OCI-LY1 (cell line): ENCODE data around the gene PRSS2.

ENCODE experiments used
- H2AFZ ChIP-seq: fragments of 200-600 bp; sonication (generic), shearing (Covaris generic); 2 replicates; pipeline ENCODE4 v1.6.0; 2014; ENCODE audit warnings: antibody characterized with exemption, mild to moderate bottlenecking, low read length
- H3F3A ChIP-seq: fragments of 200-600 bp; sonication (generic), shearing (Covaris generic); 2 replicates; pipeline ENCODE4 v1.6.0; 2014; ENCODE audit warnings: mild to moderate bottlenecking, antibody characterized with exemption, low read length, moderate library complexity; ENCODE audit not compliant: insufficient read depth
- H3K27ac ChIP-seq: fragments of 200-600 bp; sonication (generic); 2 replicates; pipeline ENCODE4 v1.5.1; 2014; ENCODE audit warnings: low read length, mixed run types, mild to moderate bottlenecking, low read depth; ENCODE audit not compliant: poor library complexity, severe bottlenecking
- H3K27me3 ChIP-seq: fragments of 200-600 bp; sonication (generic); 2 replicates; pipeline ENCODE4 v1.6.0; 2014; ENCODE audit warnings: antibody characterized with exemption, mild to moderate bottlenecking, low read length, moderate library complexity; ENCODE audit not compliant: insufficient read depth
- H3K36me3 ChIP-seq: fragments of 200-600 bp; sonication (generic); 2 replicates; pipeline ENCODE4 v1.6.1; 2014; ENCODE audit warnings: mild to moderate bottlenecking, antibody characterized with exemption, low read length, moderate library complexity, mixed read lengths; ENCODE audit not compliant: insufficient read depth
- H3K4me1 ChIP-seq: fragments of 200-600 bp; sonication (generic); 2 replicates; pipeline ENCODE4 v1.5.1; 2014; ENCODE audit warnings: mild to moderate bottlenecking, low read length, moderate library complexity; ENCODE audit not compliant: insufficient read depth, severe bottlenecking
- H3K4me2 ChIP-seq: fragments of 200-600 bp; sonication (generic), shearing (Covaris generic); 2 replicates; pipeline ENCODE4 v1.6.1; 2014; ENCODE audit warnings: low read length
- H3K4me3 ChIP-seq: fragments of 200-600 bp; sonication (generic); 2 replicates; pipeline ENCODE4 v1.5.1; 2014; ENCODE audit warnings: low read length, low read depth, mild to moderate bottlenecking, mixed read lengths; ENCODE audit not compliant: poor library complexity, severe bottlenecking
- H3K79me2 ChIP-seq: fragments of 200-600 bp; shearing (Covaris generic); 2 replicates; pipeline ENCODE4 v1.6.1; 2016; ENCODE audit warnings: mixed run types, low read length, mixed read lengths; ENCODE audit not compliant: insufficient read depth
- H3K9ac ChIP-seq: fragments of 200-600 bp; sonication (generic), shearing (Covaris generic); 2 replicates; pipeline ENCODE4 v1.6.1; 2014; ENCODE audit warnings: mild to moderate bottlenecking, low read length, mixed read lengths
- H3K9me2 ChIP-seq: fragments of 200-600 bp; sonication (generic), shearing (Covaris generic); 2 replicates; pipeline ENCODE4 v1.6.1; 2014; ENCODE audit warnings: low read depth, mild to moderate bottlenecking, low read length, mixed read lengths
- H3K9me3 ChIP-seq: fragments of 200-600 bp; shearing (Covaris generic); 2 replicates; pipeline ENCODE4 v1.6.1; 2014; ENCODE audit warnings: low read length, mixed read lengths
- H4K20me1 ChIP-seq: fragments of 200-600 bp; sonication (generic), shearing (Covaris generic); 2 replicates; pipeline ENCODE4 v1.6.0; 2016; ENCODE audit warnings: mild to moderate bottlenecking, low read length; ENCODE audit not compliant: insufficient read depth
- CTCF ChIP-seq: fragments of 200-600 bp; sonication (generic), shearing (Covaris generic); IDR thresholded peaks from 2 replicates; pipeline ENCODE4 v1.5.1; 2017; ENCODE audit warnings: mild to moderate bottlenecking, antibody characterized with exemption, low read length, moderate library complexity, mixed read lengths
- EZH2 ChIP-seq: fragments of 200-600 bp; sonication (generic), shearing (Covaris generic); IDR thresholded peaks from 2 replicates; pipeline ENCODE4 v1.8.0; 2017; ENCODE audit warnings: borderline replicate concordance, mixed run types, mild to moderate bottlenecking, antibody characterized with exemption, low read length, moderate library complexity, mixed read lengths

The PRSS2 gene

DNA sequence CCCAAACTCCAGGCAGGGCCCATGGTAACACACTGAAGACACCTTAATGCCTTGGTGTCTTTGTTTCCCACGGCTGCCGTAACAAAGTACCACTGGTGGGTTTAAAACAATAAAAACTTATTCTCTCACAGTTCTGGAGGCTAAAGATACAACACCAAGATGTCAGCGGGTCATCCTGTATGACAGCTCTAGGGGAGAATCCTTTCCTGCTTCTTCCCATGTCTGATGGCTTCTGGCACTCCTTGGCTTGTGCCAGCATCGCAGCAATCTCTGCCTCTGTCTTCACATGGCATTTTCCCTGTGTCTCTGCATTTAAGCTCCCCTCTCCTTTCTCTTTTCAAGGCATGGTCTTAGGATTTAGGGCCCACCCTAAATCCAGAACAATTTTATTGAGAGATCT lies 33.1 kb downstream of the PRSS2 start:
- Histone ChIP-seq H3K79me2 (no peaks in the 10 kb centered on the region), H3F3A (0 out of 2 replicates have a peak, but pooled peaks cover 6% of the 10 kb centered on the region), H3K4me1 (peaks cover 57% of the 10 kb centered on the region), H3K9me2 (no peaks in the 10 kb centered on the region), H3K27me3 (no peaks in the 10 kb centered on the region), H3K27ac (peak overlapping the region; percentile 99), H3K9me3 (no peaks in the 10 kb centered on the region), H2AFZ (no peak overlapping the region), H4K20me1 (no peaks in the 10 kb centered on the region), H3K36me3 (peaks cover 11% of the 10 kb centered on the region; the same call in 1 of the 2 replicates), H3K9ac (no peak overlapping the region), H3K4me3 (no peak overlapping the region), H3K4me2 (no peak overlapping the region)
- no peak for TF ChIP-seq CTCF
- no peak for TF ChIP-seq EZH2

- peak overlapping the region; percentile 99 for H3K27ac ChIP-seq
- peaks cover 11% of the 10 kb centered on the region; the same call in 1 of the 2 replicates for H3K36me3 ChIP-seq
- H3K9ac ChIP-seq = no peak overlapping the region
- H2AFZ ChIP-seq = no peak overlapping the region
- H3K4me3 ChIP-seq = no peak overlapping the region
- no peak overlapping the region for H3K4me2 ChIP-seq
- no peak for TF ChIP-seq EZH2
- no peak for TF ChIP-seq CTCF
- H3K4me1 ChIP-seq = peaks cover 57% of the 10 kb centered on the region
- 0 out of 2 replicates have a peak, but pooled peaks cover 6% of the 10 kb centered on the region for H3F3A ChIP-seq
- no peaks in the 10 kb centered on the region for H3K9me3 ChIP-seq
- H4K20me1 ChIP-seq = no peaks in the 10 kb centered on the region
- H3K9me2 ChIP-seq = no peaks in the 10 kb centered on the region
- no peaks in the 10 kb centered on the region for H3K79me2 ChIP-seq
- H3K27me3 ChIP-seq = no peaks in the 10 kb centered on the region
Measured at GRCh38 chr7:142804728-142805207, 34.0 kb downstream of the PRSS2 start.

DNA sequence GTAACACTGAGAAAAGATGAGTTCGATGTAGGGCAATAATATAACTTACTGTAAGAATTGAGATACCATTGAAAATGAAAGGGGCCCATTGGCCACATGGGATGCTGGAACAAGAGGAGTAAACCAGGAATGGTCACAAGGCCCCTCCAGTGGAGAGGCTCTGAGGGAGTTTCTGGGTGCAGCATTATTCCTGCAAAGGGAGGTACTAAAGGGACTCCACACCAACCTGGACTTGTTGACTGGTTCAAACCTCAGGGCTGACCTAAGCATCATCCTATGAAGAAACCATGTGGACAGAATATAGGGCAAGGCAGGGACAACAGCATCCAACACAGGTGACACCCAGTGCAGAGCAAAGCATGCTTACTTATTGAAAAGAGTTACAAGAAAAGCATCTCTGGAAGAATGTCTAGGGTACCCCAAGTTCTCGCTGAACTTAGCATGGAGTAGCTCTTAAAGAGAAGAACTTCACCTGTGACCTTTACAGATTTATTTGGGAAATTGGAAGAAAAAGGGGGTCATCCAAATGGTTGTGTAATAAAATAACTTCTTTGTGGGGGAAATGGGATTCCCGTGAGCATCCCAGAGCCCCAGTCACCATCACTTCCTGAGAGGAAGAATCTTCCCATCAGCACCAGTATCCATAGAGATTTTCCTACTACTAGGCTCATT lies 34.7 kb downstream of the PRSS2 start:
- Histone ChIP-seq H3F3A (0 out of 2 replicates have a peak, but pooled peaks cover 6% of the 10 kb centered on the region), H2AFZ (no peak overlapping the region), H3K36me3 (peaks cover 11% of the 10 kb centered on the region; the same call in 1 of the 2 replicates), H3K79me2 (no peaks in the 10 kb centered on the region), H3K4me1 (peaks cover 64% of the 10 kb centered on the region), H3K27me3 (no peaks in the 10 kb centered on the region), H3K4me3 (no peak overlapping the region), H3K9me3 (no peaks in the 10 kb centered on the region), H3K9ac (no peak overlapping the region), H3K27ac (peak overlapping the region; percentile 99), H3K9me2 (no peaks in the 10 kb centered on the region), H4K20me1 (no peaks in the 10 kb centered on the region), H3K4me2 (no peak overlapping the region)
- TF ChIP-seq EZH2 (no peak), CTCF (no peak)
